Endothelial cell of umbilical vein (primary cell): ENCODE data around the gene SLC35G6. TPM values are rescaled to one million over a fixed set of nuclear protein-coding genes. Genes with fewer than 3 reads are reported as not detected.
"Not testable (repeated sequence)": the region's sequence is repeated elsewhere in the genome, so short reads cannot be mapped to it uniquely, and the experiment has no call there.

Source experiments
- BruUV-seq: library from RNA; stranded (reverse); fragments of 400-500 nt; replicated peaks from 2 replicates; lab custom pipeline; 2021; lab: Mats Ljungman, UMichigan
- CTCF ChIA-PET: fragments of 300-600, 350-600 bp; sonication (Branson Sonifier 250); formaldehyde crosslinking; loops from one replicate; lab custom pipeline; 2021; ENCODE audit warnings: antibody characterized with exemption, inconsistent platforms; lab: Charles Lee
- POLR2A ChIA-PET: fragments of 300-600, 350-600 bp; sonication (Branson Sonifier 250); formaldehyde crosslinking; loops from one replicate; lab custom pipeline; 2021; ENCODE audit warnings: antibody characterized with exemption, inconsistent platforms; lab: Charles Lee
- DNase-seq: peaks from one replicate; pipeline ENCODE4 v3.0.0-alpha.2; 2011; ENCODE audit warnings: low read depth, low spot score
- FAIRE-seq: peaks from 2 replicates; lab custom pipeline; 2011; peaks lifted over from hg19 to GRCh38; lab: Jason Lieb, UNC
- H2AFZ ChIP-seq: 2 replicates; pipeline ENCODE4 v1.6.0; 2012; ENCODE audit warnings: low read depth, low read length, control low read depth, inconsistent platforms
- H3K27ac ChIP-seq: 2 replicates; pipeline ENCODE4 v1.5.1; 2011; ENCODE audit warnings: low read depth, mild to moderate bottlenecking, control low read depth, low read length, moderate library complexity; ENCODE audit not compliant: insufficient read depth
- H3K27me3 ChIP-seq, 2 experiments: 2 replicates each; pipeline versions ENCODE4 v1.6.0 to v1.6.1; 2011; ENCODE audit warnings: low read length in 2 of 2, mixed read lengths in 1 of 2; ENCODE audit not compliant: control insufficient read depth in 2 of 2, insufficient read depth in 2 of 2
- H3K36me3 ChIP-seq, 2 experiments: 2 replicates in 1 of 2; 3 replicates in 1 of 2; pipeline ENCODE4 v1.5.1; 2011; ENCODE audit warnings: low read length in 2 of 2, mild to moderate bottlenecking in 1 of 2, moderate library complexity in 1 of 2; ENCODE audit not compliant: control insufficient read depth in 2 of 2, insufficient read depth in 2 of 2; ENCODE audit errors: extremely low read depth in 1 of 2
- H3K4me1 ChIP-seq: 3 replicates; pipeline ENCODE4 v1.5.1; 2011; ENCODE audit warnings: mild to moderate bottlenecking, low read length; ENCODE audit not compliant: control insufficient read depth, insufficient read depth; ENCODE audit errors: extremely low read depth
- H3K4me2 ChIP-seq: 2 replicates; pipeline ENCODE4 v1.6.1; 2011; ENCODE audit warnings: low read length, control low read depth, mixed read lengths; ENCODE audit not compliant: insufficient read depth
- H3K4me3 ChIP-seq, 3 experiments: fragments of 200-600 bp in 1 of 3; sonication (generic), shearing (Covaris generic) in 1 of 3; replicated peaks in 1 of 3; 2 replicates each; pipeline ENCODE4 v1.5.1; 2011 to 2016; ENCODE audit warnings: control low read depth in 3 of 3, low read length in 3 of 3, mild to moderate bottlenecking in 2 of 3, inconsistent platforms in 1 of 3, low read depth in 1 of 3, moderate library complexity in 1 of 3; ENCODE audit not compliant: insufficient read depth in 1 of 3
- H3K79me2 ChIP-seq: 2 replicates; pipeline ENCODE4 v1.6.0; 2012; ENCODE audit warnings: low read length, inconsistent platforms; ENCODE audit not compliant: control insufficient read depth, insufficient read depth
- H3K9ac ChIP-seq: replicated peaks from 2 replicates; pipeline ENCODE3; 2011; ENCODE audit warnings: low read length, control low read depth; ENCODE audit not compliant: insufficient read depth; ENCODE audit errors: extremely low read depth
- H3K9me1 ChIP-seq: replicated peaks from 3 replicates; pipeline ENCODE4 v1.6.0; 2011; ENCODE audit warnings: mild to moderate bottlenecking, low read length; ENCODE audit not compliant: control insufficient read depth, insufficient read depth; ENCODE audit errors: extremely low read depth
- H3K9me3 ChIP-seq: replicated peaks from 2 replicates; pipeline ENCODE4 v1.5.1; 2012; ENCODE audit warnings: low read length, inconsistent platforms; ENCODE audit not compliant: control insufficient read depth, insufficient read depth
- H4K20me1 ChIP-seq: replicated peaks from 2 replicates; pipeline ENCODE3; 2011; ENCODE audit warnings: mild to moderate bottlenecking, low read length; ENCODE audit not compliant: control insufficient read depth, insufficient read depth; ENCODE audit errors: extremely low read depth
- EZH2 ChIP-seq: IDR thresholded peaks from 2 replicates; pipeline ENCODE4 v1.6.1; 2012; ENCODE audit warnings: borderline replicate concordance, low read depth, mild to moderate bottlenecking, moderate library complexity, low read length, inconsistent platforms; ENCODE audit not compliant: severe bottlenecking
- FOS ChIP-seq: IDR thresholded peaks from 2 replicates; pipeline ENCODE4 v1.6.1; 2011; ENCODE audit warnings: mild to moderate bottlenecking, low read length, moderate library complexity, borderline replicate concordance; ENCODE audit not compliant: insufficient read depth
- GATA2 ChIP-seq: IDR thresholded peaks from 2 replicates; pipeline ENCODE4 v1.7.0; 2011; ENCODE audit warnings: low read depth, mild to moderate bottlenecking, moderate library complexity, mixed read lengths, low read length; ENCODE audit not compliant: insufficient read length, insufficient read depth
- JUN ChIP-seq: IDR thresholded peaks from 2 replicates; pipeline ENCODE4 v1.6.1; 2011; ENCODE audit warnings: borderline replicate concordance, low read depth; ENCODE audit not compliant: insufficient read length, insufficient read depth
- MYC ChIP-seq: IDR thresholded peaks from one replicate; pipeline ENCODE4 v1.6.1; 2011; ENCODE audit warnings: mild to moderate bottlenecking, low read depth, low read length
- POLR2A ChIP-seq: IDR thresholded peaks from 2 replicates; pipeline ENCODE4 v1.6.1; 2012; ENCODE audit warnings: low read depth, mild to moderate bottlenecking, control low read depth, low read length
- POLR2AphosphoS5 ChIP-seq: IDR thresholded peaks from 2 replicates; pipeline ENCODE4 v1.6.1; 2012; ENCODE audit warnings: low read depth, mild to moderate bottlenecking, control low read depth, low read length, moderate library complexity; ENCODE audit not compliant: insufficient read depth
- dilution Hi-C: fragments of 300-500 bp; cut with MboI; formaldehyde crosslinking; loops from one replicate; pipeline ENCODE4 v1.15.0; 2019; ENCODE audit warnings: low sequenced_read_pairs; ENCODE audit not compliant: extremely low pct_ligation_motif_present
- intact Hi-C: fragments of 100-400 bp; cut with micrococcal nuclease; formaldehyde crosslinking; loops from one replicate; pipeline ENCODE4 v1.10.0; 2022
- polyA plus RNA-seq, 4 experiments: library from polyadenylated mRNA; depleted of rRNA in 3 of 4; stranded (reverse) in 3 of 4; unstranded in 1 of 4; fragments of >200 nt; gene quantifications; 2 replicates each; pipeline versions ENCODE4 v1.2.1 to v1.2.3, GENCODE V29; 2011 to 2012; ENCODE audit warnings: missing spikeins in 1 of 4
- total RNA-seq: library from RNA; stranded (reverse); gene quantifications from 2 replicates; pipeline ENCODE4 v1.2.3, GENCODE V29; 2021
- TF ChIP-seq, protein P1 (sequence below), 2 donors: IDR thresholded peaks; 1 replicate in 1 of 2; 2 replicates in 1 of 2; pipeline ENCODE4 v1.5.1; 2011; ENCODE audit warnings: low read length in 2 of 2, mild to moderate bottlenecking in 2 of 2, moderate library complexity in 2 of 2, control low read depth in 1 of 2, inconsistent platforms in 1 of 2, low read depth in 1 of 2; ENCODE audit not compliant: insufficient read depth in 1 of 2; ENCODE audit errors: extremely low read depth in 1 of 2
- TF ChIP-seq, protein P2 (sequence below): IDR thresholded peaks from 2 replicates; pipeline ENCODE4 v1.6.1; 2011; ENCODE audit not compliant: insufficient read depth, insufficient read length

SLC35G6 gene
- total and polyA plus RNA-seq, 2 donors (not counting 3 experiments of a cell fraction or from before 2014, with no cell fraction given) = not detected

GRCh38 chr17:7470457-7470973, 10.7 kb upstream of the SLC35G6 start:
- BruUV-seq, H3K27me3 ChIP-seq, H3K36me3 ChIP-seq, H3K9me3 ChIP-seq, H3K4me1 ChIP-seq, H3K27ac ChIP-seq, intact Hi-C loops, H2AFZ ChIP-seq, FAIRE-seq, H3K9me1 ChIP-seq, DNase-seq, H3K9ac ChIP-seq, H3K4me3 ChIP-seq, dilution Hi-C loops, H4K20me1 ChIP-seq, H3K4me2 ChIP-seq: not testable (repeated sequence)
- H3K79me2 ChIP-seq = peaks cover 42% of the 10 kb centered on the region
- POLR2A ChIA-PET = interaction anchor here (0.7 to 1.6 kb wide), 2 partner anchors 14 to 35 kb away, joined by 3 to 4 read pairs; partner anchors contain the start of genes POLR2A and TMEM102
- CTCF ChIA-PET = interaction anchor here (1.2 kb wide), 1 partner anchor 31 kb away, joined by 3 read pairs; the partner anchor contains the start of gene FGF11

DNA sequence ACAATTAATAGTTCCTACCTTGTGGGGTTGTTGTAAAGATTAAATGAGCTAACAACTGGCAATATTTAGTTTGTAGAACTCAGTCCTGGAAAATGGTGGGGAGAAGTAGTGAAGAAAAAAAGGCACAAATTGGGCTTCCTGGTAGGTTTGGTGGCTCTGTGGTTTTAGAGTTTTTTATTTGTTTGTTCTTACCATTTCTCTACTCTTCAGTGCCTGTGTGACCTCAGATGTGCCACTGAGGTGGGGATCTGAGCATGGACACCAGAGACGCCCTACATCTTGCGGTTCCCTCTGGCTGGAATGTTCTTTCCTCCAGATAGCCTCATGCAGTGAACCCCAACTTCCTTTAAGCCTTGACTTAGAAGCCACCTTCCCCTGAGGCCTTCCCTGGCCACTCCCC, 9.5 kb upstream of the SLC35G6 start:
- ChIA-PET POLR2A (no interaction called here), CTCF (interaction anchor here (1.2 kb wide), 1 partner anchor 32 kb away, joined by 3 read pairs; the partner anchor contains the start of gene FGF11)
- no peaks in the 10 kb centered on the region for H3K27me3 ChIP-seq
- dilution Hi-C loops (no loop called here), intact Hi-C loops (no loop called here)
- no peak overlapping the region for H3K4me2 ChIP-seq
- H3K4me3 ChIP-seq = no peak overlapping the region
- peaks cover 53% of the 10 kb centered on the region for H3K79me2 ChIP-seq
- H3K27ac ChIP-seq = no peak overlapping the region
- no peaks in the 10 kb centered on the region for H4K20me1 ChIP-seq
- no peaks in the 10 kb centered on the region for H3K9me1 ChIP-seq
- H3K9me3 ChIP-seq = no peaks in the 10 kb centered on the region
- no peak overlapping the region for H3K9ac ChIP-seq
- no peaks in the 10 kb centered on the region for H3K36me3 ChIP-seq
- TF ChIP-seq EZH2 (no peak), JUN (no peak), FOS (no peak), MYC (no peak), GATA2 (no peak), POLR2A (no peak), POLR2AphosphoS5 (no peak)
- TF ChIP-seq, protein P1, sequence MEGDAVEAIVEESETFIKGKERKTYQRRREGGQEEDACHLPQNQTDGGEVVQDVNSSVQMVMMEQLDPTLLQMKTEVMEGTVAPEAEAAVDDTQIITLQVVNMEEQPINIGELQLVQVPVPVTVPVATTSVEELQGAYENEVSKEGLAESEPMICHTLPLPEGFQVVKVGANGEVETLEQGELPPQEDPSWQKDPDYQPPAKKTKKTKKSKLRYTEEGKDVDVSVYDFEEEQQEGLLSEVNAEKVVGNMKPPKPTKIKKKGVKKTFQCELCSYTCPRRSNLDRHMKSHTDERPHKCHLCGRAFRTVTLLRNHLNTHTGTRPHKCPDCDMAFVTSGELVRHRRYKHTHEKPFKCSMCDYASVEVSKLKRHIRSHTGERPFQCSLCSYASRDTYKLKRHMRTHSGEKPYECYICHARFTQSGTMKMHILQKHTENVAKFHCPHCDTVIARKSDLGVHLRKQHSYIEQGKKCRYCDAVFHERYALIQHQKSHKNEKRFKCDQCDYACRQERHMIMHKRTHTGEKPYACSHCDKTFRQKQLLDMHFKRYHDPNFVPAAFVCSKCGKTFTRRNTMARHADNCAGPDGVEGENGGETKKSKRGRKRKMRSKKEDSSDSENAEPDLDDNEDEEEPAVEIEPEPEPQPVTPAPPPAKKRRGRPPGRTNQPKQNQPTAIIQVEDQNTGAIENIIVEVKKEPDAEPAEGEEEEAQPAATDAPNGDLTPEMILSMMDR (IDR thresholded peaks at IDR 0.05; ENCODE audit: extremely low read depth in 1 of 2, insufficient read depth in 1 of 2, low read depth in 1 of 2, low read length in 2 of 2) = no peak
- TF ChIP-seq, protein P2, sequence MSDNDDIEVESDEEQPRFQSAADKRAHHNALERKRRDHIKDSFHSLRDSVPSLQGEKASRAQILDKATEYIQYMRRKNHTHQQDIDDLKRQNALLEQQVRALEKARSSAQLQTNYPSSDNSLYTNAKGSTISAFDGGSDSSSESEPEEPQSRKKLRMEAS = no peak
- no TSS peak for BruUV-seq
- FAIRE-seq (no peak), DNase-seq (no peak)
- H3K4me1 ChIP-seq = peaks cover 10% of the 10 kb centered on the region
- no peak overlapping the region for H2AFZ ChIP-seq
